Measurements from ENCODE around the gene DEPDC5.

- no peak for TF ChIP-seq CTCF (IDR thresholded peaks at IDR 0.05)
- TF ChIP-seq POLR2A (IDR thresholded peaks at IDR 0.05) = no peak
Measured at GRCh38 chr22:31938296-31938695, 184.5 kb downstream of the DEPDC5 start.
